HG03520 (cell line): Measurements from ENCODE around the gene COL4A2.
A peak's percentile ranks its signal among the peaks of the same experiment; 100 is the strongest.

Experiments used
- ATAC-seq: cut with Tn5 transposase; IDR thresholded peaks from one replicate; pipeline ENCODE4 v1.9.1; 2021; ENCODE audit warnings: mild to moderate bottlenecking, moderate library complexity; ENCODE audit not compliant: unreplicated experiment

COL4A2 gene

DNA sequence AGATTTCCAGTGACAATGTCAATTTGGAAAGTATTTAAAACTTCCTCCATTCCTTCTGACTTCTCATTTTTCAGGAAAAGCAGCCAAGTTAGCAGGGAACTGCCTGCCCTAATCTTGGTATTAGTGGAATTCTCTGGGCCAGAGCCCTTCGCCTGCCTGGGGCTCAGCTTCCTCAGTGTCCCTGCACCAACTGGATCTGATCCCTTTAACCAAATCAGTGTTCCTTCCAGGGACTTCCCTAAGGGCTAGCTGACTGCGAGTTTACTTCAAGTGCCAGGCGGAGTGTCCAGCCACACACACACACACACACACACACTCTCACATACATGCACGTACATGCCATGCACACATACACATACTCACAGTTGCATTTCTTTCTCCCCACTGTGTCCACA lies 234.4 kb downstream of the COL4A2 start:
- no peak for ATAC-seq

DNA sequence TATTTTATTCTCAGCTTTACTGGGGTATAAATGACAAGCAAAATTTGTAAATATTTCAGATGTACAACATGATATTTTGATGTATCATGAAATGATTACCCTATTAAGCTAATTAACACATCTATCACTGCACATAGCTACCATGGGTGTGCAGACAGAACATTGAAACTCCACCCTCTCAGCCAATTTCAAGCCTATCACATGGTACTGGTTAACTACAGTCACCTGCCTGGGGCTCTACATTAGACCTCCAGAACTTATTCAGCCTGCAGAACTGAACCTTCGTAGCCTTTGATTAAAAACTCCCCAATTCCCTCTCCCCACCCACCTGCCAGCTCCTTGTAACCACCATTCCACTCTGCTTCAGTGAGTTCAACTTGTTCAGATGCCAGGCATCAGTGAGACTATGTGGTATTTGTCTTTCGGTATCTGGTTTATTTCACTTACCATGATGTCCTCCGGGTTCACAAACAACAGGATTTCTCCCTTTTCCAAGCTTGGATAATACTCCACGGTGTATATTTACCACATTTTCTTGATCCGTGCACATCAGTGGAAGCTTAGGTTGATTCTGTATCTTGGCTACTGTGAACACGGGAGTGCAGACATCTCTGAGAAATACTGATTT lies 235.2 kb downstream of the COL4A2 start:
- no peak for ATAC-seq

- no peak for ATAC-seq
Measured at GRCh38 chr13:110546378-110546777, 239.3 kb downstream of the COL4A2 start.

GRCh38 chr13:110546926-110547325 lies 239.8 kb downstream of the COL4A2 start:
- ATAC-seq: no peak

GRCh38 chr13:110548891-110549794 lies 242.1 kb downstream of the COL4A2 start:
- no peak for ATAC-seq

DNA sequence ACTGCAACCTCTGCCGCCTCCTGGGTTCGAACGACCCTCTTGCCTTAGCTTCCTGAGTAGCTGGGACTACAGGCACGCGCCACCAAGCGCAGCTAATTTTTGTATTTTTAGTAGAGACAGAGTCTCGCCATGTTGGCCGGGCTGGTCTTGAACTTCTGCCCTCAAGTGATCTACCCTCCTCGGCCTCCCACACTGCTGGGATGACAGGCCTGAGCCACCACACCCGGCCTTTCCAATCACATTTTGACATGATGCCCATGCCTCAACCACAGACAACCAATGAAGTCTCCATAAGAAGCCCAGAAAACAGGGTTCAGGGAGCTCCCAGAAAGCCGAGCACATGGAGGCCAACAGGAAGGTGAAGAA lies 242.7 kb downstream of the COL4A2 start:
- ATAC-seq: no peak

- ATAC-seq: no peak
Measured at GRCh38 chr13:110551284-110551683, 244.2 kb downstream of the COL4A2 start.

DNA sequence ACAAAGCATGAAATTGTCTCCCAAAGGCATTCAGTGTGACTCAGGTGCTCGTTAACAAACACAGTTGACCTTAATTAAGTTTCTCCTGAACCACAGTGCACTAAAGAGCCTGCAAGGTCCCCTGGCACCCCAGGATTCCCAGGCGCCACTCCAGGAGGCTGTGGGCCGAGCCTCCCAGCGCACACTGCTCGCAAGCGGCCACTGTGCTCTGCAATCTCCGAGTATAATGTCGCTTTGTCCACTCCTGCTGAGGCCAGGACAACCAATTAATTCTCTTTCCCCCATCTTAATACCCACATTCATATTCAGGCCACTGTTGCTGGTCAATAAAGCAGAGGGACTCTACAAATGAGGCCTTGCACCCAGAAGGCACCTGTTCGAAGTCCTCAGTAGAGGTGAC lies 245.7 kb downstream of the COL4A2 start:
- ATAC-seq: no peak

DNA sequence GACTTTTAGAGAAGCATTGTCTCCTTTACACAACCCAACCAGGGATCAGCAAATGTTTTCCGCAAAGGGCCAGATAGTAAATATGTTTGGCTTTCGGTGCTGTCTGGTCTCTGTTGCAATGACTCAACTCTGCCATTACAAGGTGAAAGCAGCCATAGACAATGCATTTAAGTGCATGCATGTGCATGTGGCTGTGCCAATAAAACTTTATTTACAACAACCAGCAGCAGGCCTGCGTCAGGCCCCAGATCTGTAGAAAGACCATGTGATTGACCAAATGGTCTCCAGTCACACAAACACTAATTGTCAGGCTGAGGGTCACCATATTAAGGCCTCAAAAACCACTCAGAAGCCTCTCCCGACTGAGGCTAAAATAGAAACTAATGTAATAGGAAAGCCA lies 246.3 kb downstream of the COL4A2 start:
- ATAC-seq: no peak

GRCh38 chr13:110554227-110554836 lies 247.2 kb downstream of the COL4A2 start:
- no peak for ATAC-seq

DNA sequence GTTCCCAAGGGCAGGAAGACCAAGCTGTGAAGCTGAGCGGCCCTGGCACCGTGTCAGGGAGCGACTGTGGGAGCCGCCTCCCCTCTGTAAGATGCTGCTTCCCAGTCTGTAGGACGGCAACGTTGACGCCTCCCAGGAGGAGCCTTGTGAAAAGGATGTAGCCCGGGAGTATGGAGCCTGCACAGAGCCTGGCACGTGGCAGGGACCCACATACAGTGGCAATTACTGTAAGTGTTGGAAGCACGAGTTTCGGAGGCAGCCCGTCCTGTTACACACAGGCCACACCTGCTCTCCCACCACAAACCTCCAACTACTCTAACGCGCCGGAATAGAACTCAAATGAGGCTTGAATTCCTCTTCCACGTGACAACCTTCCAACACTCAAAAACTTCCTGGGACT lies 247.9 kb downstream of the COL4A2 start:
- no peak for ATAC-seq

GRCh38 chr13:110555601-110556223 lies 248.6 kb downstream of the COL4A2 start:
- no peak for ATAC-seq

DNA sequence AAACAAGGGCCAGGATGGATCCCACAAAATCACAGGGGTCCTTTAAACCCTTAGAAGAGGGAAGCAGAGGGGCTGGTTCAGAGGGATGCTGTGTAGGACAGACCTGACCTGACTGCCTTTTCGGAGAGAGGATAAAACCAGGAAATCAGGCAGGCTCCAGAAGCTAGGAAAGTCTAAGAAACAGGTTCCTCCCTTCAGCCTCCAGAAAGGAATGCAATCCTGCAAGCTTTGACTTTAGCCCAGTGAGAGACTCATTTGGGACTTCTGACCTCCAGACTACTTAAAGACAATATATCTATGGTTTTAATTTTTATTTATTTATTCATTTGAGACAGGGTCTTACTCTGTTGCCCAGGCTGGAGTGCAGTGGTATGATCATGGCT lies 249.1 kb downstream of the COL4A2 start:
- ATAC-seq: no peak

DNA sequence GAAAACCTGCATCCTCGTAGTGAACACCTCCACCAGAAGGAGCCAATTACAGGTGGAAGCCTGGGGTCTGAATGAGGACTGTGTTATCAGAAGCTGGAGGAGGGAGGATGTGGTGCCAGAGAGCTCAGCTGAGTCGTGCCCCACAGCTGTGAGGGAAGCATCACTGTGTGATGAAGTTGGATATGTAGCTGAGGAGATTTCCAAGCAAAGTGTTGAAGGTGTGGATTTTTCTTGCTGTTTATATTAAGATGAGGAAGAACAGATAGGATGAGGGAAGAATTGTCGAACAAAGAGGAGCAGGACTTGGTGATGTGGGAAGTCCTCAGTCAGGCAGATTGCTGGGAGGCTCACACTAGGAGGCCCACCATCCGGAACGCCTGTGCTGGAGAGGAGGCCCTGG lies 250.0 kb downstream of the COL4A2 start:
- ATAC-seq: no peak

GRCh38 chr13:110557610-110558305 lies 250.7 kb downstream of the COL4A2 start:
- no peak for ATAC-seq

GRCh38 chr13:110559429-110559943 lies 252.4 kb downstream of the COL4A2 start:
- no peak for ATAC-seq

- ATAC-seq: no peak
Measured at GRCh38 chr13:110559986-110560385, 252.9 kb downstream of the COL4A2 start.

GRCh38 chr13:110560601-110561343 lies 253.7 kb downstream of the COL4A2 start:
- peak; percentile 12 for ATAC-seq

- ATAC-seq: peak; percentile 74
Measured at GRCh38 chr13:110561344-110562035, 254.4 kb downstream of the COL4A2 start, which contains the start of gene RAB20. Gene RAB20, minus strand, starts transcription at chr13:110561722. Its CDS starts 203 bp downstream, at chr13:110561519.
